Measurements from ENCODE around the gene AVPI1.

- TF ChIP-seq ZNF274 (IDR thresholded peaks at IDR 0.05; ENCODE audit: low read depth, low read length) = no peak
- no peak for TF ChIP-seq YY1 (IDR thresholded peaks at IDR 0.05; ENCODE audit: insufficient read depth, insufficient read length)
Observed at GRCh38 chr10:97659589-97659988, 27.5 kb downstream of the AVPI1 start.

Data from NT2/D1 (cell line).